GM23248 (cell line): ENCODE results near the gene KRTAP4-11. TPM values are rescaled to one million over a fixed set of nuclear protein-coding genes. Genes with fewer than 3 reads are reported as not detected.
A peak's percentile ranks its signal among the peaks of the same experiment; 100 is the strongest.
"Not testable (repeated sequence)": the region's sequence is repeated elsewhere in the genome, so short reads cannot be mapped to it uniquely, and the experiment has no call there.

Experiments used
- DNase-seq: peaks from one replicate; pipeline ENCODE4 v3.0.0-alpha.2; 2015
- H2AFZ ChIP-seq: fragments of 200-600 bp; sonication (generic); 2 replicates; pipeline ENCODE4 v1.6.1; 2016; ENCODE audit warnings: antibody characterized with exemption
- H3F3A ChIP-seq: fragments of 200-600 bp; sonication (generic); 2 replicates; pipeline ENCODE4 v1.6.1; 2016; ENCODE audit warnings: mild to moderate bottlenecking, antibody characterized with exemption, mixed run types; ENCODE audit not compliant: insufficient read depth
- H3K27ac ChIP-seq: fragments of 200-600 bp; sonication (generic); 2 replicates; pipeline ENCODE4 v1.5.1; 2016; ENCODE audit warnings: mild to moderate bottlenecking
- H3K27me3 ChIP-seq: fragments of 200-600 bp; sonication (generic); replicated peaks from 2 replicates; pipeline ENCODE4 v1.6.1; 2016; ENCODE audit warnings: mild to moderate bottlenecking; ENCODE audit not compliant: insufficient read depth
- H3K36me3 ChIP-seq: fragments of 200-600 bp; sonication (generic); 2 replicates; pipeline ENCODE4 v1.6.1; 2016; ENCODE audit warnings: low read depth, mild to moderate bottlenecking
- H3K4me1 ChIP-seq: fragments of 200-600 bp; sonication (generic); 2 replicates; pipeline ENCODE4 v1.6.1; 2016; ENCODE audit warnings: mild to moderate bottlenecking; ENCODE audit not compliant: insufficient read depth
- H3K4me2 ChIP-seq: fragments of 200-600 bp; sonication (generic); one replicate; pipeline ENCODE4 v1.6.1; 2016; ENCODE audit warnings: mild to moderate bottlenecking; ENCODE audit not compliant: unreplicated experiment
- H3K4me3 ChIP-seq: fragments of 200-600 bp; sonication (generic); 2 replicates; pipeline ENCODE4 v1.5.1; 2016; ENCODE audit warnings: mild to moderate bottlenecking
- H3K79me2 ChIP-seq: fragments of 200-600 bp; sonication (generic); 2 replicates; pipeline ENCODE4 v1.6.1; 2016; ENCODE audit warnings: mild to moderate bottlenecking; ENCODE audit not compliant: insufficient read depth
- H3K9ac ChIP-seq: fragments of 200-600 bp; sonication (generic); 2 replicates; pipeline ENCODE4 v1.6.1; 2016; ENCODE audit warnings: mild to moderate bottlenecking
- H3K9me2 ChIP-seq: fragments of 200-600 bp; sonication (generic); 2 replicates; pipeline ENCODE4 v1.6.1; 2016; ENCODE audit warnings: mixed run types, mild to moderate bottlenecking, moderate library complexity; ENCODE audit not compliant: insufficient read depth
- H3K9me3 ChIP-seq: fragments of 200-600 bp; sonication (generic); one replicate; pipeline ENCODE4 v1.6.1; 2017; ENCODE audit warnings: low read depth
- H4K20me1 ChIP-seq: fragments of 200-600 bp; sonication (generic); 2 replicates; pipeline ENCODE4 v1.6.0; 2016; ENCODE audit not compliant: insufficient read depth
- EZH2 ChIP-seq: fragments of 200-600 bp; sonication (generic); IDR thresholded peaks from 2 replicates; pipeline ENCODE4 v1.6.1; 2018; ENCODE audit warnings: antibody characterized with exemption, mild to moderate bottlenecking; ENCODE audit not compliant: insufficient read depth, poor library complexity, severe bottlenecking
- EZH2phosphoT487 ChIP-seq: fragments of 200-600 bp; sonication (generic); IDR thresholded peaks from 2 replicates; pipeline ENCODE4 v1.6.1; 2018; ENCODE audit warnings: antibody characterized with exemption, moderate library complexity, mild to moderate bottlenecking, low read depth; ENCODE audit not compliant: insufficient read depth
- WGBS, 2 experiments: methylation state at CpG; one replicate each; pipeline ENCODE4 v1.1.6; 2015 to 2017; ENCODE audit warnings: low lambda C conversion rate in 2 of 2, low coverage in 1 of 2; ENCODE audit errors: missing lambda C conversion rate in 2 of 2; 5-methylcytosine and 5-hydroxymethylcytosine counted together
- in situ Hi-C: fragments of 300-500 bp; cut with MboI; formaldehyde crosslinking; loops from 2 replicates; pipeline ENCODE4 v1.15.0; 2020
- polyA plus RNA-seq: library from polyadenylated mRNA; unstranded; fragments of >200 nt; fragmentation: Nextera tagmentation; extraction: Ambion mirVana; gene quantifications from 2 replicates; pipeline ENCODE4 v1.2.1, GENCODE V29; 2016
- total RNA-seq: library from RNA; depleted of rRNA; stranded (reverse); fragments of >200 nt; shearing (Covaris generic); gene quantifications from 2 replicates; pipeline ENCODE4 v1.2.3, GENCODE V29; 2014

Gene KRTAP4-11
- total and polyA plus RNA-seq, 2 experiments from 2014 or later: 0.29 TPM; not detected in 1

DNA sequence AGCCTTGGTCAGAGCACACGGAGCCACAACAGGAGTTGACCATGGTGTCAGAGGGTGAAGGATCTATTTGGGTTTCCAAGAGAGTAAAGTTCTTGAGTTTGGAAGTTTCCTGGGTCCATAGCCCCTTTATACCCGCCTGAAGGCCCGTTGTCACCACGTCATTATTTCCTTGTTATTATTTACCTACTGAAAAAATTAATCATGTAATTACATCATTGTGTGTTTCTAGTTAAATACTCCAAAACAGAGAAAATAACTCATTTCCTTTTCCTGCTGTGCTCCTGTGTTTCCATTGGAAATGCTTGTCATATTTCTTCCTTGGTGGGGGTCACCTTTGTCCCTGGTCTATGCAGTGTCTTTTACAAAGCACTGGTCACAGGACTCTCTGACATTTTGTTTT lies 20.1 kb downstream of the KRTAP4-11 start, which contains the start of gene KRTAP4-8:
Gene KRTAP4-8 (minus strand): TSS at position 101 of the 400 bp plus-strand sequence. CDS start 58 bp downstream, at position 43.
- H3K79me2 ChIP-seq: no peaks in the 10 kb centered on the region
- no peaks in the 10 kb centered on the region for H3K9me2 ChIP-seq
- no peak within 1 kb of the TSS for H2AFZ ChIP-seq
- H3K4me2 ChIP-seq: peak within 1 kb of the TSS; percentile 65
- no peaks in the 10 kb centered on the region for H3K36me3 ChIP-seq
- H3K27me3 ChIP-seq: no peaks in the 10 kb centered on the region
- peaks cover 26% of the 10 kb centered on the region for H3K4me1 ChIP-seq
- no peak for DNase-seq
- peak within 1 kb of the TSS; percentile 65 for H3K27ac ChIP-seq
- in situ Hi-C loops: no loop called here
- 56 to 59% methylated on average over 4 of the region's 4 CpGs for WGBS, 2 experiments
- no peak within 1 kb of the TSS for H3K9ac ChIP-seq
- H3F3A ChIP-seq: peaks cover 30% of the 10 kb centered on the region
- TF ChIP-seq EZH2 (no peak), EZH2phosphoT487 (no peak)
- no peak within 1 kb of the TSS for H3K4me3 ChIP-seq
- H4K20me1 ChIP-seq: no peaks in the 10 kb centered on the region
- H3K9me3 ChIP-seq: no peaks in the 10 kb centered on the region

DNA sequence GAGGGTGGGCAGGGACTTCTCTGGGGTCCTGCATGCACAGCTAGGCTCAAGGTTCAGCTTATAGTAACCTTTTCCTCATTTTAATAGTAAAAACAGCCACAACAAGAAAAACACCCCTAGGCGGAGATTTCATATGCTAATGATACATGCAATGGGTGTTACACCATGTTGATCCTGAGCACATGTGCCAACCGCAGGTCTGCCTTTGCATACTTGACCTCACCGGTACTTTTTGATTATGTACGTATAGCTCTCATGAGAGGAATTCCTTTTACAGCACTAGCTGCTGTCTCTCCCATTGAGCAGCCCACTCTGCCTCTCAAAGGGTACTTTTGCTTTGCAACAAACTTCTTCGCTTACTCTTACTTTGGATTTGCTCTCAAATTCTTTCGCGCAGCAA lies 22.1 kb downstream of the KRTAP4-11 start:
- peaks cover 26% of the 10 kb centered on the region for H3K4me1 ChIP-seq
- H4K20me1 ChIP-seq: no peaks in the 10 kb centered on the region
- DNase-seq: no peak
- no peak overlapping the region for H3K4me2 ChIP-seq
- no peak overlapping the region for H3K27ac ChIP-seq
- H3K9me3 ChIP-seq: no peaks in the 10 kb centered on the region
- H2AFZ ChIP-seq: no peak overlapping the region
- H3K9ac ChIP-seq: no peak overlapping the region
- H3K27me3 ChIP-seq: no peaks in the 10 kb centered on the region
- TF ChIP-seq EZH2phosphoT487: no peak
- TF ChIP-seq EZH2: no peak
- H3K9me2 ChIP-seq: no peaks in the 10 kb centered on the region
- H3K36me3 ChIP-seq: no peaks in the 10 kb centered on the region
- 95 to 99% methylated on average over 7 of the region's 7 CpGs for WGBS, 2 experiments
- H3K79me2 ChIP-seq: no peaks in the 10 kb centered on the region
- H3F3A ChIP-seq: peaks cover 30% of the 10 kb centered on the region
- H3K4me3 ChIP-seq: no peak overlapping the region
- in situ Hi-C loops: no loop called here

DNA sequence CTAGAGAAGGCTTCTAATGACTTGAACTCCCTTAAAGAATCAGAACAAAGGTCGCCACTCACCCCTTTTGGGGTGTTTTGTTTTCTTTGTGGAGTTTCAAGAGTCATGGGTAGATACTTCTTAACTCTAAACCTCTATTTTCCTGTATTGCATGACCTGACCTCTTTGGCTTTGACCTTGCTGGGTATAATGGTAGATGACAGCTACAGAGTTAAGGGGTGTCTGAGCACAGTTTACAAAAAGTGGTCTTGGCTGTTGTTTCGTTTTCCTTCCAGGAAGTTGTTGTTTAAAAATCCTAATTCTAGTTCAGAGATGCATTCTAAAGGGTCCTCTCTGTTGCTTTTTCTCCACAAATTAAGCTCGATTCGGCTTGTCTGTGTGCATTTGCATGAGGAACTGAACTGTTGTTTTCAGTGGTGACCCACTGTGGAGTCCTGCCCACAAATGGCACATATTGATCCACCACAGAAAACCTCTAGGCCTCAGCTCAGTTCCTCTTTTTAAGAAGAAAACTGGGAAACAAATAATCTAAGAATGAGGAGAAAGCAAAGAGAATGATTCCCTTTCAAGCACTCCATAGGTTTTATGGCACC lies 29.3 kb downstream of the KRTAP4-11 start:
- H3F3A ChIP-seq, H3K27me3 ChIP-seq, H3K36me3 ChIP-seq, H3K79me2 ChIP-seq, DNase-seq, H3K4me1 ChIP-seq, in situ Hi-C loops, H4K20me1 ChIP-seq, H3K9me2 ChIP-seq, H3K4me2 ChIP-seq, H3K27ac ChIP-seq, H3K9me3 ChIP-seq, H2AFZ ChIP-seq, H3K9ac ChIP-seq, H3K4me3 ChIP-seq: not testable (repeated sequence)
- WGBS, 2 experiments: 81 to 91% methylated on average over 4 of the region's 4 CpGs

DNA sequence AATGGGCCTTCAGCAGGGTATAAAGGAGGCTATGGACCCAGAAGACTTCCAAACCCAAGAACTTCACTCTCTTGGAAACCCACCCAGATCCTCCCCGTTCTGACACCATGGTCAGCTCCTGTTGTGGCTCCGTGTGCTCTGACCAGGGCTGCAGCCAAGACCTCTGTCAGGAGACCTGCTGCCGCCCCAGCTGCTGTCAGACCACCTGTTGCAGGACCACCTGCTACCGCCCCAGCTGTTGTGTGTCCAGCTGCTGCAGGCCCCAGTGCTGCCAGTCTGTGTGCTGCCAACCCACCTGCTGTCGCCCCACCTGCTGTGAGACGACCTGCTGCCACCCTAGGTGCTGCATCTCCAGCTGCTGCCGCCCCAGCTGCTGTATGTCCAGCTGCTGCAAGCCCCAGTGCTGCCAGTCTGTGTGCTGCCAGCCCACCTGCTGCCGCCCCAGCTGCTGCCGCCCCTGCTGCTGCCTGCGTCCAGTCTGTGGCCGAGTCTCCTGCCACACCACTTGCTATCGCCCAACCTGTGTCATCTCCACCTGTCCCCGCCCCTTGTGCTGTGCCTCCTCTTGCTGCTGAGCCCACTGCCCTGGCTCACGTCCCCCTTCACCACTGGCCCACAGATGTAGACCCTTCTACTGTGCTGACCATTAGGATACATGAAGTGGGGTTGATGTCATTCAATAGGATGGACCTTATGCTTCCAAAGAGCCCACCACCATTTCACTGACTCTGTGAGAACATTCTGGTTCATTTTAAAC lies 33.9 kb downstream of the KRTAP4-11 start, which contains the start of gene KRTAP4-7:
Gene KRTAP4-7 (plus strand): TSS at position 51 of the 757 bp plus-strand sequence. CDS start 57 bp downstream, at position 108.
- Histone ChIP-seq H3K4me3 (0 out of 2 replicates have a peak within 1 kb of the TSS, but pooled peaks have one; percentile 2), H3K27ac (peak within 1 kb of the TSS; percentile 57; the same call in 1 of the 2 replicates), H3K4me1 (peaks cover 20% of the 10 kb centered on the region), H3K4me2 (peak within 1 kb of the TSS; percentile 46), H3F3A (peaks cover 20% of the 10 kb centered on the region)
- H3K27me3 ChIP-seq, H3K36me3 ChIP-seq, H3K9me3 ChIP-seq, H3K79me2 ChIP-seq, H4K20me1 ChIP-seq, H2AFZ ChIP-seq, H3K9me2 ChIP-seq, DNase-seq, in situ Hi-C loops, H3K9ac ChIP-seq: not testable (repeated sequence)
- 85 to 89% methylated on average over 7 to 13 of the region's 14 CpGs for WGBS, 2 experiments
